ENCODE data around the gene TRAM2. TPM values are rescaled to one million over a fixed set of nuclear protein-coding genes. Genes with fewer than 3 reads are reported as not detected.

The TRAM2 gene
- total and polyA plus RNA-seq, 9 of the 15 experiments (the other 6 are each of a cell fraction or from before 2014, with no cell fraction given), result 2.6 to 13.3 (median 8.9) TPM

- TF ChIP-seq MGA (IDR thresholded peaks at IDR 0.05) (peak; percentile 51), GTF3C2 (IDR thresholded peaks at IDR 0.05; ENCODE audit: borderline replicate concordance, extremely low read depth, insufficient read length) (no peak), ETS2 (tag; IDR thresholded peaks at IDR 0.05; ENCODE audit: borderline replicate concordance, poor library complexity, severe bottlenecking) (no peak), TBL1XR1 (IDR thresholded peaks at IDR 0.05; ENCODE audit: low read length in 2 of 2) (peak in 1 of 2 experiments; percentile 50; a peak in 1 of 4 replicates), PYGO2 (tag; IDR thresholded peaks at IDR 0.05) (no peak)
Observed at GRCh38 chr6:52503851-52504781, 72.7 kb downstream of the TRAM2 start (continued).
